Stimulated activated CD4-positive, alpha-beta T cell treated with anti-CD3 and anti-CD28 coated beads, Interleukin-4, amount 100 ng/mL, for 1 hour (primary cell): Measurements from ENCODE around the gene GSAP.

Experiments used
- DNase-seq: peaks from one replicate; pipeline ENCODE4 v3.0.0-alpha.2; 2020

Gene GSAP

GRCh38 chr7:77407906-77408305 lies 8.2 kb downstream of the GSAP start:
- DNase-seq: no peak

DNA sequence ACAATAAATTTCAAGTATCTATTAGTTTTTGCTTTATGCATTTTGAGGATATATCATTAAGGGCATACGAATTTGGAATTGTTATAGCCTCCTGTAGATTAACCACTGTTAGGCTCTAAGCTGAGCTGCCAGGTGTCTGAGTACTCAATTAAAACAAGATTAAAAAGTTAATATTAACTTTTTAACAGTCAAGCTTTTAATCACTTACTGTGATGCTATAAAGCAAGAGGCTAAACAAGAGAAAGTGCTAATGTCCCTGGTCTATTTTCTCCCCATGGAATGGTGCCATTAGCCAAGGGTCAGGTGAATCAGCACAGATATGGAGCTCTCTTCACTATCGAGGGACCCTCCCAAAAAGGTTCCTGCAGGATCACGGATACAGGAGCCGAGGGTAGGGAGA lies 9.7 kb downstream of the GSAP start:
- no peak for DNase-seq

GRCh38 chr7:77404641-77405040 lies 11.5 kb downstream of the GSAP start:
- no peak for DNase-seq

DNA sequence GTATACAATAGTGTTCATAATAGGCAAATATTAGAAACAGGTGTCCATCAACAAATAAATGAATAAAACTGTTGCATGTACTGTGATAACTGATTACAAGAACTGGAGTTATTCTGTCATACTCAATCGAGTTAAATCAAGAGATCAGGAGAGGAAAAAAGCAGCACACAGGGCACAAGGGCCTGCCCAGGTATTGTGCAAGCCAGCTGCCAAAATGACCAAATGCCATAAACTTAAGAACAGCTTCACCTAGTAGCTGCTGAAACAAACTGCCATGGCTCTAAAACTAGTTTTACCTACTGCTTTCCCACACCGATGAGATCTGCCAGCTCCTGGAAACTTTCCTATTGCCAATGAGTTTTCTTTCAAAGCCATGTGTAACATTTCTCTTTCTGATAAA lies 12.2 kb downstream of the GSAP start:
- DNase-seq: no peak

DNA sequence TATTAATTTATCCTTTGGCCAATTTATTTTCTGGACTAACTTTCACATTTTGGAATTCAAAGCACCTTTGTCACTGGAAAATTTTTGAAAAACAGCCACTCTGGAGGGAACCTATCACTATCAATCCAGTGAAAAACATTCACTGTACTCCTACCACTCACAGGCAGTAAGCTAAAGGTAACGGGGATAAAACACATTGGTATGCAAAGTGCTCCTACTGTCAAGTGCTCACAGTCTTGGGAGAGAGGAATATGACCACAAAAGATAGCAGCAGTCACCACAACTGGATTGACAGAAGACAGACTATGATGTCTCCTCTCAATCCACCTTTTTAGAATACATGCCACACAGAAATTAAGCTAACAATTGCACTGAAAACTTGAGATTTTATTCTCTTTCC lies 13.3 kb downstream of the GSAP start:
- DNase-seq: no peak

DNA sequence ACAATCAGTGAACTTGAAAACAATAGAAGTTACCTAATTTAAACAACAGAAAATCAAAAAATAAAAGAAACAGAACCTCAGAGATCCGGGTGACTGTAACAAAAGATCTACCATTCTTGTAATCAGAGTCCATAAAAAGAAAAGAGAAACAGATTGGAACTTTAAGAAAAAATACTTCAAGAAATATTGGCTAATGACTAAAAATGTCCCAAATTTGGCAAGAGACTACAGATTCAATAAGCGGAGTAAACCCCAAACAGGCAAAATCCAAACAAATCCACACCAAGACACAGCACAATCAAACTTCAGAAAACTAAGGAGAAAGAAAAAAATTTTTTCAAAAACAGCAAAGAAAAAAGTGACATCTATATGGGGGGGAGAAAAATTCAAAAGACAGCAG lies 15.1 kb downstream of the GSAP start:
- no peak for DNase-seq

DNA sequence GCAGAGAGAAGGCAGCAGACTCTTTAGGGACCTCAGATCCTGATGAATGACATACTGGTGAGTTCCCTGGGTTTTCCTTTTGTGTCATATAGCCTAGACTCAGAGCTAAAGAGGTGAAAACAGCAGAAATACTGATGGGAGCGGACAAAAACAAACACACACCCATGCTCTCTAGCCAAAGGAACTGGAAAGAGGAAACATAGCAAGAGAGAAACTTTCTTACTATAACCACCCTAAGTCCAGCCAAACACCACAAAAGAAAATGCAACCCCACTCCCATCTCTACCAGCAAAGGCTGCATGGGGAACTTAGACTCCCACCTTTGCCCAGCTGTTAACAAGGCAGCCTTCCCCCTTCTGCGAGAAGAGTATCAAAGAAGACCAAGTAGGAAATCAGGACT lies 16.3 kb downstream of the GSAP start:
- DNase-seq: no peak

GRCh38 chr7:77396894-77397547 lies 19.1 kb downstream of the GSAP start:
- DNase-seq: no peak

DNA sequence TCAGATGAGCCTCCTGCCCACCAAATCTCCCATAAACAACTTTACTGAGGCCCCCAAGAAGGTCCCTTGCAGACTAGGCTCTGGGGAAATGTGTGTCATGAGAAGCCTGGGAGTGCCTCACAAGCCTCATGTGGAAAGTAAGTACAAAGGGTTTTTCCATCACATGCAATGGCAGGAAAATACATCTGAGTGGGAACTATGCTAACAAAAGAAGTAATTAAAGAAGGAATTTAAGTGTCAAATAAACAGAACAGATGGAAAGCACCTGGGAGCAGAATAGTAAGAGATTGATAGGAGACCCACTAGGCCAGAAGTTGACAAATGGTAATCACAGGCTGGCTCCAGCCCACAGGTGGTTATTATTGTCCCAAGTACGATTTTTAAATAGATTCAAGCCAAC lies 20.5 kb downstream of the GSAP start:
- no peak for DNase-seq

DNA sequence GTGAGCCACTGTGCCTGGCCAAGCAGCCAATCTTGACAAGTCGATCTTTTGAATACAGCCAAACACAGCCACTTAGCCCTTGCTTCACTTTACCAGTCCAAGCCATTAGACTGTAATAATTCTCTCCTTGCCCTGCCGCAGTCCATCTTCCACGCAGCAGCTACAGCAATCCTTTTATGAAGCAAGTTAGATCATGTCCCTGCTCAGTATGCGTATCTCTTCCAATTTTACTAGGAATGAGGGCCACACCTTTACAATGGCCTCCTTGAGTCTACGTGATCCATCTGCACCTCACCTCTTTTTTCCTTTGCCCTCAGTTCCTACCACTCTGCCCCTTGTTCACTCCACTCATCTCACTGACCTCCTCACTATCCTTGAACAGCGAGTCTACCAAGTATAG lies 22.2 kb downstream of the GSAP start:
- no peak for DNase-seq

DNA sequence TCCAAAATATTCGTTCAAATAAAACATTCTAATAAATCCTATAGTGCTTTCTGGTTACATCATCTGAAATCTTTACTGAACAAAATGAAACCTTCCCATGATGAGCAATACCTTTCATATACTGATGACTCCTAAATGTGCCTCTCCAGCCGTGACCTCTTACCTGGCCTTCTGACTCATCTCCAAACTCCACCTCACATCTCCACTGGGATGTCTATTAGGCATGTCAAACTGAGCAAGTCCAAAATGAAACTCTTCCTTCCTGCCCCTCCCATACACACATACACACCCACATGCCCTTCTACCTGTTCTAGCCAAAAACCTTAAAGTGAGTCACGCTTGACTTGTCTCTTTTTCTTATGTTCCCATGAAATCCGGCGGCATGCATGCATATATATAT lies 22.9 kb downstream of the GSAP start:
- DNase-seq: peak; percentile 37

DNA sequence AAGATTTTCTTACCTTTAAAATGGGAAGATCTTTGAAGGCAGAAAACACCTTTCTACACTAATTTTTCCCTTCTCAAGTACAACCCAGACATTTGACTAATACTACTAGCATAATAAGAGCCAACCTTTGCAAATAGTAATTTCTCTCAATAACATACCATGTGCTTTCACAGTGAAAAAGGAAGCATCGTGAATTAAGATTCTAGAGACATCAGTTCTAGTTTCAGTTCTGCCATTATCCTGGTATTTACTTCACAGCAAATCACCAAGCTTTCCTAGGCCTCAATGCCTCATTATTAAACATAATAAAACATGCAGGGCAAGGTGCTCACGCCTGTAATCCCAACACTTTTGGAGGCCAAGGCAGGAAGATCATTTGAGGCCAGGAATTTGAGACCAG lies 24.9 kb downstream of the GSAP start:
- no peak for DNase-seq

DNA sequence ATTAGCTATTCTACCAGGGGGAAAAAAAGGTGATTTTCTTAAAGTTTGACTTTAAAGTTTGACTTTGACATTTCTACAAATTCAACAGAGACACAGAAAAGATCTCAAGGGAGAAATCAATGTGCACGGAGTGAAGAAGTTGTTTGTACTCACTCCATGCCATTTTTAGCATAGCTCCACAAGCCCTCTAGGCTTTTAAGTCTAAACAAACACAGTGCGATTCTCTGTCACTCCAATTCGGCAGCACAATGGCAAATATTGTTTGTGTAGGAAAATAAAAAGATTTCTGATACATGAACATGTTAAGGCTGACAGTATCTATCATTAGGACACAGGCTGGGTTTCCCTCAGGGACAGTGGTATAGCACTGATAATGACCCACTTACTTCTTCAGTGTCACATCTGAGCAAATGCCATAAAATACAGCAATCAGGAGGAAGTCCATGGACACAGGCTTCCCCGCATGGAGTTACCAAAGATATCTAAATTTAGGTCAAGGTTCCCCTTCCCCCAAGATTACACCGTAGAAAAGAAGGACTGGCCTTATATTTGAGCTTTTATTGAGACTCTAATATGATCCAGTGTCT lies 28.0 kb downstream of the GSAP start:
- no peak for DNase-seq

- DNase-seq: no peak
Measured at GRCh38 chr7:77386165-77386822, 29.9 kb downstream of the GSAP start.

DNA sequence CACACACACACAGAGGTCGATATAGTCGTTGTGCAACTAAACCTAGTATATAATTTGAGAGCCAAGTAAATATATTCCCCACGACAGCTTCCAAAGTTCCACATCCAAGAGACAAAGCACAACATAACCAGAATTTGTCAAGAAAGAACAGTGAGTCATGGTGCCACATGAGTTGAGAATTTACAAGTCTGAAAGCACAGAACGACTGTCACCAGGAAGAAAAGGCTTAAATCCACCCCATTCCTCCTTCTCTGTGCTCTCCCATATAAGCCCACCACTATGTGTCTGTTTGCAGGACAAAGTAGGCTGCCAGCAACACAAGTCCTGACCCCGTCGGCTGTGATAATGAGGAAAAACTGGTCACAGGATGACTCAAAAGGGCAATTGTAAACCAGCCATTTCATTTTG lies 32.8 kb downstream of the GSAP start:
- no peak for DNase-seq

- DNase-seq: no peak
Measured at GRCh38 chr7:77382532-77382931, 33.6 kb downstream of the GSAP start.

GRCh38 chr7:77378584-77378983 lies 37.6 kb downstream of the GSAP start:
- no peak for DNase-seq

GRCh38 chr7:77370606-77371005 lies 45.5 kb downstream of the GSAP start:
- no peak for DNase-seq

GRCh38 chr7:77368974-77369373 lies 47.2 kb downstream of the GSAP start:
- no peak for DNase-seq

GRCh38 chr7:77367976-77368375 lies 48.2 kb downstream of the GSAP start:
- DNase-seq: no peak

GRCh38 chr7:77362905-77363304 lies 53.2 kb downstream of the GSAP start:
- no peak for DNase-seq

GRCh38 chr7:77360969-77361368 lies 55.2 kb downstream of the GSAP start:
- DNase-seq: no peak

DNA sequence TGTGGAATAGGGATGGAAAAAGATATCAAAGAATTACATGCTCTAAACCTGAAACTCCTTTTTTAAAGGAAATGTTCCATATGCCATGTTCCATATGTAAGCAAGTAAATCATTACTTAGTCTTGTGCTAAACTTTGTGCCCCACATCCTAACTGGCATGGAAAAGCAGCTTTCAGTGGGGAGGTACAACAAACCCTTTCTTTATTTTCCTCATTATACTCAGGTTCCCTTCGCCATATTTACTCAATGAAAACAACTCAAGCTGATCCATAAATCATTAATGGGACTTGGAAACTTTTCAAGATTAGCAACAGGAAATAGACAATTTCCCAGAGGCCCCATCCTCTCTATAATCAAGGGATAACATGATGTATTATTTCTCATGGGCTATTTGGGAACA lies 56.0 kb downstream of the GSAP start:
- DNase-seq: no peak

GRCh38 chr7:77359599-77359998 lies 56.5 kb downstream of the GSAP start:
- DNase-seq: no peak

GRCh38 chr7:77354914-77355313 lies 61.2 kb downstream of the GSAP start:
- no peak for DNase-seq
